Suprapubic skin (tissue), 3 donors: ENCODE results near the gene WDR55.

Experiments used
- CTCF ChIP-seq, 2 donors: fragments of 200-600 bp in 1 of 2; fragments of 450-650 bp in 1 of 2; sonication (generic) in 1 of 2; IDR thresholded peaks; one replicate each; pipeline ENCODE4 v1.5.1; 2016 to 2019; ENCODE audit warnings: antibody characterized with exemption in 2 of 2, mild to moderate bottlenecking in 1 of 2, moderate library complexity in 1 of 2
- POLR2A ChIP-seq, 2 donors: fragments of 450-650 bp; IDR thresholded peaks; one replicate each; pipeline ENCODE4 v1.6.1; 2017; ENCODE audit warnings: antibody characterized with exemption in 2 of 2, mild to moderate bottlenecking in 2 of 2, moderate library complexity in 2 of 2

- TF ChIP-seq CTCF (IDR thresholded peaks at IDR 0.05) (no peak), POLR2A (IDR thresholded peaks at IDR 0.05) (no peak)
Measured at GRCh38 chr5:140690376-140690932, 25.8 kb downstream of the WDR55 start.
